Thoracic aorta (tissue), 2 donors: ENCODE data around the gene CCDC13. TPM values are rescaled to one million over a fixed set of nuclear protein-coding genes. Genes with fewer than 3 reads are reported as not detected.

ENCODE experiments used
- ATAC-seq: fragments of 150-250 bp; one replicate; pipeline ENCODE4 v1.8.0; 2017; ENCODE audit warnings: low read depth; ENCODE audit not compliant: insufficient number of reproducible peaks, low FRiP score
- DNase-seq: peaks from one replicate; pipeline ENCODE4 v3.0.0-alpha.2; 2020; ENCODE audit warnings: low spot score
- H3K27ac ChIP-seq, 2 donors: fragments of 200-600 bp; sonication (generic); 1 replicate in 1 of 2; 2 replicates in 1 of 2; pipeline ENCODE4 v1.5.1; 2016; ENCODE audit warnings: mild to moderate bottlenecking in 2 of 2, moderate library complexity in 2 of 2
- H3K27me3 ChIP-seq: fragments of 200-600 bp; sonication (generic); replicated peaks from 2 replicates; pipeline ENCODE4 v1.6.0; 2016; ENCODE audit warnings: mild to moderate bottlenecking; ENCODE audit not compliant: insufficient read depth
- H3K36me3 ChIP-seq: fragments of 200-600 bp; sonication (generic); one replicate; pipeline ENCODE4 v1.5.1; 2016
- H3K4me1 ChIP-seq, 2 donors: fragments of 200-600 bp; sonication (generic); 1 replicate in 1 of 2; 2 replicates in 1 of 2; pipeline versions ENCODE4 v1.5.1 to v1.6.0; 2016; ENCODE audit warnings: low read depth in 2 of 2, mild to moderate bottlenecking in 1 of 2; ENCODE audit not compliant: control insufficient read depth in 1 of 2
- H3K4me3 ChIP-seq: fragments of 200-600 bp; sonication (generic); 2 replicates; pipeline ENCODE4 v1.5.1; 2016; ENCODE audit warnings: mild to moderate bottlenecking
- H3K9me3 ChIP-seq: fragments of 200-600 bp; sonication (generic); 2 replicates; pipeline ENCODE4 v1.5.1; 2016
- total RNA-seq, 2 donors: library from RNA; depleted of rRNA; stranded (reverse); fragments of >200 nt; gene quantifications; one replicate each; pipeline versions ENCODE4 v1.1.0 to v1.2.3, GENCODE V29; 2016
- TF ChIP-seq, protein P1 (sequence below): fragments of 200-600 bp; sonication (generic); IDR thresholded peaks from one replicate; pipeline ENCODE4 v1.5.1; 2019; ENCODE audit warnings: antibody characterized with exemption

CCDC13 gene
- total RNA-seq, 2 donors from 2014 or later = 1.5 to 3.1 TPM

DNA sequence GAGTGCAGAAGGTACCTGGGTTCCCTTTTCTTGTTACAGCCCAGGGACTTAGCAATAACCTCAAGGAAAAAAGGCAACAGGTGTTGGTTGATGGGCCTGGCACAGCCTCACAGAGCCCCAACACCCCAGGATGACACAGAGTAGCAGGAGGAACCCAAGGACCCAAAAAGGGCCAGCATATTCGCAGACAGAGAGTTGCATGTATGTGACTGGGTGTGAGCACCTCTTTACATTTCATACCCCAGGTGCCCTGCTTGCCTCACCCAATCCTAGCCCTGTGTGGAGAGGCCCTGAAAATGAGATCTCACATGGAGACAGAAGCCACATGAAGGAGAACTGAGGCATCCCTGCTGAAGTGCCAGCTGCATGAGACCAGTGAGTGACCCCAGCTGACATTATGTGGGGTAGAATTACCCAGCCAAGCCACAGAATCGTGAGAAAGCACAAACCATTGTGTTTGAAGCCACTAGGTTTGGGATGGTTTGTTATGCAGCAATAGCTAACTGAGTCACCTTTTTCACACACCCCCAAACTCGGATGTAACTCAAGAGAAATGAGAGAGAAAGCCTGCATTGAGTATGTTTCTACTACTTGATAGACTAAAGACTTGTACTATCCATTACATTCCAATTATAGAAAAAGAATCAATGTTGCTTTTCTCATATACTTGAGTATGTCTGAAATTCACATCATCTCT, 44.2 kb downstream of the CCDC13 start:
- no peak for DNase-seq
- TF ChIP-seq, protein P1, sequence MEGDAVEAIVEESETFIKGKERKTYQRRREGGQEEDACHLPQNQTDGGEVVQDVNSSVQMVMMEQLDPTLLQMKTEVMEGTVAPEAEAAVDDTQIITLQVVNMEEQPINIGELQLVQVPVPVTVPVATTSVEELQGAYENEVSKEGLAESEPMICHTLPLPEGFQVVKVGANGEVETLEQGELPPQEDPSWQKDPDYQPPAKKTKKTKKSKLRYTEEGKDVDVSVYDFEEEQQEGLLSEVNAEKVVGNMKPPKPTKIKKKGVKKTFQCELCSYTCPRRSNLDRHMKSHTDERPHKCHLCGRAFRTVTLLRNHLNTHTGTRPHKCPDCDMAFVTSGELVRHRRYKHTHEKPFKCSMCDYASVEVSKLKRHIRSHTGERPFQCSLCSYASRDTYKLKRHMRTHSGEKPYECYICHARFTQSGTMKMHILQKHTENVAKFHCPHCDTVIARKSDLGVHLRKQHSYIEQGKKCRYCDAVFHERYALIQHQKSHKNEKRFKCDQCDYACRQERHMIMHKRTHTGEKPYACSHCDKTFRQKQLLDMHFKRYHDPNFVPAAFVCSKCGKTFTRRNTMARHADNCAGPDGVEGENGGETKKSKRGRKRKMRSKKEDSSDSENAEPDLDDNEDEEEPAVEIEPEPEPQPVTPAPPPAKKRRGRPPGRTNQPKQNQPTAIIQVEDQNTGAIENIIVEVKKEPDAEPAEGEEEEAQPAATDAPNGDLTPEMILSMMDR = no peak
- Histone ChIP-seq H3K36me3 (no peaks in the 10 kb centered on the region), H3K4me3 (no peak overlapping the region), H3K4me1 (peaks cover 0 to 10% of the 10 kb centered on the region in 2 donors), H3K27me3 (no peaks in the 10 kb centered on the region), H3K27ac (no peak overlapping the region), H3K9me3 (no peaks in the 10 kb centered on the region)
- no peak for ATAC-seq

DNA sequence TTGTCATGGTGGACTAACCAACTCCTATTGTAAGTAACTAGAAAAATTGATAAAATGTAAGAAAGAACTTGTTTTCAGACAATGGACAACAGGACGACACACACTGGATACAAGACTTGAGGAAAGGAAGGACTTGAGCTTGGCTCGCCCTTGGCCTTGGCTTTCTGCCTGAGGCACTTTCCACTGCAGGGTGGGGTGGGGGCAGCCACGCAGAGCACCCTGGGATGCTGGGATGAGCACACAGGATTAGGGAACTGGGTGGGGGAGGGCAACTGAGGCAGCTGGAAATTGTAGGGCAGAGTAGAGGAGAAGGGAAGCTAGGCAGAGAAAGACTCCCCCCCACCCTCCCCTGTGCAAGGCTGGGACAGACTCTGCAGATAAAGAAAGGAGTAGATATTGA, 45.0 kb downstream of the CCDC13 start:
- no peak for ATAC-seq

DNA sequence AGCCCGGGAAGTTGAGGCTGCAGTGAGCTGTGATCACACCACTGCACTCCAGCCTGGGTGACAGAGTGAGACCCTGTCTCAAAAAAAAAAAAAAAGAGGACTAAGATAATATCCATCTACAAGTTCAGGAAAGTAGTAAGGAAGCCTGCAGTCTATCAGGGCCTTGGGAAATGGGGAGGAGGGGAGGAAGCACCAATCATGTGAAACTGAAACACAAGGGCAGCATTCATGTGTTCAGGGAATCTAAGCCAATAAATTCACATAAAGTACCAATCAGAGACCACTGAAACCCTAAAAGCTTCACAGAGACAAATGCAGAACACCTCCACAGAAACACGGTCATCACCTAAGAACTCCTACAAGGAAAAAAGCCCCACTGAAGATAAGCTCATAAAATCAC, 47.6 kb downstream of the CCDC13 start:
- ATAC-seq (no peak), DNase-seq (no peak)
- Histone ChIP-seq H3K27me3 (no peaks in the 10 kb centered on the region), H3K4me1 (peaks cover 11 to 30% of the 10 kb centered on the region in 2 donors), H3K9me3 (no peaks in the 10 kb centered on the region), H3K27ac (no peak overlapping the region), H3K4me3 (no peak overlapping the region), H3K36me3 (no peaks in the 10 kb centered on the region)
- TF ChIP-seq, protein P1 = no peak

More for the DNA sequence above, 45.0 kb downstream of the CCDC13 start:
- Histone ChIP-seq H3K9me3 (no peaks in the 10 kb centered on the region), H3K27me3 (no peaks in the 10 kb centered on the region), H3K36me3 (no peaks in the 10 kb centered on the region), H3K27ac (no peak overlapping the region), H3K4me3 (no peak overlapping the region), H3K4me1 (peaks cover 0 to 10% of the 10 kb centered on the region in 2 donors)
- TF ChIP-seq, protein P1 = no peak
- no peak for DNase-seq

DNA sequence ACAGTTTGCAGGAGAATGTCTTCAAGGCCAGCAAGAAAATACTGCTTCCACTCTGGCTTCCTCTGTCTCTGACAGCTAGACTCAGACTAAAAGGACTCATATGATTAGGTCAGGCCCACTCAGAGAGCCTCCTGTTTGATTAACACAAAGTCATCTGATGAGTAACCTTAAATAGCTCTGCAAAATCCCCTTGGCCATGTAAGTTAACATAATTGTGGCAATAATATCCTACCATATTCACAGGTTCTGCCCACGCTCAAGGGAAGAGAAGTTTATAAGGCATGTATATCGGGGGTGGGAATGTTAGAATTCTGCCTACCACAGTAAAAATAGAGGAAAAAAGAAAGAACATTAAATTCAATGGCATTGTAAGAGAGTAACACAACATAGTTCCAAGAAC, 49.8 kb downstream of the CCDC13 start:
- ATAC-seq = no peak
- no peak overlapping the region for H3K27ac ChIP-seq
- no peaks in the 10 kb centered on the region for H3K36me3 ChIP-seq
- no peaks in the 10 kb centered on the region for H3K9me3 ChIP-seq
- no peak for DNase-seq
- H3K4me3 ChIP-seq = no peak overlapping the region
- TF ChIP-seq, protein P1 = no peak
- H3K27me3 ChIP-seq = no peaks in the 10 kb centered on the region
- peaks cover 11 to 20% of the 10 kb centered on the region in 2 donors for H3K4me1 ChIP-seq

Other genes starting within 250 kb of the CCDC13 start
- 10 to 100 TPM; 55.0 to 83.4 TPM for gene SEC22C, start 191.3 kb downstream of the CCDC13 start, total RNA-seq
- 1 to 10 TPM; 2.8 to 8.6 TPM for gene SS18L2, start 182.4 kb downstream of the CCDC13 start, total RNA-seq
- 100 to 1,000 TPM; 159 to 210 TPM for gene NKTR, start 172.6 kb downstream of the CCDC13 start, total RNA-seq
- gene ZBTB47, start 119.6 kb downstream of the CCDC13 start, total RNA-seq = 100 to 1,000 TPM in 1 of 2 donors, 10 to 100 TPM in 1; 84.2 to 108 TPM
- not detected for gene KLHL40, start 87.7 kb downstream of the CCDC13 start, total RNA-seq
- not detected for gene HHATL, start 70.5 kb downstream of the CCDC13 start, total RNA-seq
- 100 to 1,000 TPM; 163 to 169 TPM for gene HIGD1A, start 31.2 kb upstream of the CCDC13 start, total RNA-seq
- 10 to 100 TPM; 10.0 to 11.9 TPM for gene ACKR2, start 36.2 kb upstream of the CCDC13 start, total RNA-seq
- not detected for gene CYP8B1, start 102.6 kb upstream of the CCDC13 start, total RNA-seq
- 10 to 100 TPM in 1 of 2 donors, 1 to 10 TPM in 1; 8.9 to 12.6 TPM for gene ZNF662, start 132.9 kb upstream of the CCDC13 start, total RNA-seq
- 10 to 100 TPM; 10.2 to 37.3 TPM for gene GASK1A, start 206.1 kb upstream of the CCDC13 start, total RNA-seq